OCI-LY7 (cell line): ENCODE results near the gene CTBP1.

Source experiments
- EZH2phosphoT487 ChIP-seq: fragments of 200-600 bp; sonication (generic); IDR thresholded peaks from 2 replicates; pipeline ENCODE4 v1.6.1; 2018; ENCODE audit warnings: low read depth, borderline replicate concordance, mild to moderate bottlenecking, mixed run types, antibody characterized with exemption, low read length, moderate library complexity, mixed read lengths
- TF ChIP-seq, protein P1 (sequence below): fragments of 200-600 bp; sonication (generic); conservative IDR thresholded peaks from 2 replicates; pipeline ENCODE4 v1.5.1; 2014; ENCODE audit warnings: mild to moderate bottlenecking, antibody characterized with exemption, low read length, moderate library complexity, mixed read lengths

DNA sequence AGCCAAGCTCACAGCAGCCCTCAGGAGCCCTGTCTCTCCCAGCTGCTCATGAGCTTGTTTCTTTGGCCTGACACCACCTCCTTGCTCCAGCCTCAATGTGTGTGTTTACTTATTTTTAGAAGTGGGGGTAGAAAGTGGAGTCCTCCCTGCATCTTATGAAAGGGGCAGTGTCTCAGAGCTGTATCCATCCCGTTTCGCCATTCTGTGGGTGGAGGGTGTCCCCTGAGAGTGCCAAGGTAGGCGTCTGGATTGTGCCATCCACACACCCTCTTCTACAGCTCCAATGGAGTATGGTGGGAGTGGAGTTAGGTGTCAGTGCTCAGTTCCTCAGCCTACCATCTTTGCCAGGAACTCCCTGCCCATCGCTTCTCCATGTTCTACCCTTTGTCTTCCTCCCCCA, 84.9 kb downstream of the CTBP1 start:
- TF ChIP-seq, protein P1, sequence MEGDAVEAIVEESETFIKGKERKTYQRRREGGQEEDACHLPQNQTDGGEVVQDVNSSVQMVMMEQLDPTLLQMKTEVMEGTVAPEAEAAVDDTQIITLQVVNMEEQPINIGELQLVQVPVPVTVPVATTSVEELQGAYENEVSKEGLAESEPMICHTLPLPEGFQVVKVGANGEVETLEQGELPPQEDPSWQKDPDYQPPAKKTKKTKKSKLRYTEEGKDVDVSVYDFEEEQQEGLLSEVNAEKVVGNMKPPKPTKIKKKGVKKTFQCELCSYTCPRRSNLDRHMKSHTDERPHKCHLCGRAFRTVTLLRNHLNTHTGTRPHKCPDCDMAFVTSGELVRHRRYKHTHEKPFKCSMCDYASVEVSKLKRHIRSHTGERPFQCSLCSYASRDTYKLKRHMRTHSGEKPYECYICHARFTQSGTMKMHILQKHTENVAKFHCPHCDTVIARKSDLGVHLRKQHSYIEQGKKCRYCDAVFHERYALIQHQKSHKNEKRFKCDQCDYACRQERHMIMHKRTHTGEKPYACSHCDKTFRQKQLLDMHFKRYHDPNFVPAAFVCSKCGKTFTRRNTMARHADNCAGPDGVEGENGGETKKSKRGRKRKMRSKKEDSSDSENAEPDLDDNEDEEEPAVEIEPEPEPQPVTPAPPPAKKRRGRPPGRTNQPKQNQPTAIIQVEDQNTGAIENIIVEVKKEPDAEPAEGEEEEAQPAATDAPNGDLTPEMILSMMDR = no peak
- no peak for TF ChIP-seq EZH2phosphoT487
